Activated CD4-positive, alpha-beta T cell treated with anti-CD3 and anti-CD28 coated beads, Interleukin-2, amount 50 U/mL, for 16 hours (primary cell): ENCODE data around the gene PIGX.

Source experiments
- DNase-seq: peaks from one replicate; pipeline ENCODE4 v3.0.0-alpha.2; 2020

PIGX gene

DNA sequence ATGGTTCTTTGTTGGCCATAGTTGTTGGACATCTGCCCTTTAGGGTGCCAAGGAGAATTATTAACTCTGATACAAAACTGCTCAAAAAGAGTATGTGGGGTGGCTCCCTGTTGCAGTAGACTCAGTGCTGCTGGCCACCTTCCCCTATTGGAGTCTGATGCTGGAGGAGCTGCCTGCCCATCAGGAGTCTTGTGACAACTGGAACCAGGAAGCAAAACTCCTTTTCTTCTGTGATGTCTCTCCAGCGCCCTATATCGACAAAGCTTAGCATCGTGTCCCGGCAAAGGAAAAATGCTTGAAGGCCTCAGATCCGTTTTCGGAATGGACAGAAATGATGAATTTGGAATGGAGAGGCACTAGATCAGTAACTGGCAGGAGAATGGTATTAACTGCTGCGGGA is 51.0 kb downstream of the PIGX start:
- DNase-seq = no peak

DNA sequence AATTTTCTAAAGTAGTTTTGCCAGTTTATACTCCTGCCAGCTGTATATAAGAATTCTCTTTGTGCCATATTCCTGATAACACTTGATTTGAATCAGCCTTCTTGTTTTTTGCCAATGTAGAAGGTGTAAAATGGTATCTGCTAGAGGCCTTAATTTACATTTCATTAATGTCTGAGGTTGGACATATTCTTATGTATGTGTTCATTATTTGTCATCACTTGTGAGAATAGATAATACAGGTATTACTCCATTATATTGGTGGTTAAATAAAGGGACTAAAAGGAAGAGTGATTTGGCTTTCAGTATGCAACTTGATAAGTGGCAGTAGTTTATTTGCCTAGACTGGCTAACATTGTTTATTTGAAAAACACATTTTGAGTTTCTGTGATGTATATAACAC is 53.3 kb downstream of the PIGX start:
- no peak for DNase-seq

DNA sequence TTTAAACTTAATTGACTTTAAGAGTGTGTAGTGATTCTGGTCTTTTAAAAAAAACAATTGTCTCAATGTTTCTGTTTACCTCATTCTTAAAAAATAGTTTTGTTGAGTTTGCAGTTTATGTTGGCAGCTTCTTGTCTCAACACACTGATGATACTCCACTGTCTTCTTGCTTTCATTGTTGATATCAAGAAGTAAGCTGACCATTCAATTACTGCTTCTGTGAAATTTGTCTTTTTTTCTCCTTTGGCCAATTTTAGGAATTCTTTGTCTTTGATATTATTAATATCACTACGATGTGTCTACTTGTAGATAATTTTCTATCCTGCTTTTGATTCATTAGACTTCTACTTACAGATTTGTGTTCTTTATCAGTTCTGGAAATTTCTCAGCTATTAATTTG is 58.9 kb downstream of the PIGX start:
- DNase-seq = no peak

DNA sequence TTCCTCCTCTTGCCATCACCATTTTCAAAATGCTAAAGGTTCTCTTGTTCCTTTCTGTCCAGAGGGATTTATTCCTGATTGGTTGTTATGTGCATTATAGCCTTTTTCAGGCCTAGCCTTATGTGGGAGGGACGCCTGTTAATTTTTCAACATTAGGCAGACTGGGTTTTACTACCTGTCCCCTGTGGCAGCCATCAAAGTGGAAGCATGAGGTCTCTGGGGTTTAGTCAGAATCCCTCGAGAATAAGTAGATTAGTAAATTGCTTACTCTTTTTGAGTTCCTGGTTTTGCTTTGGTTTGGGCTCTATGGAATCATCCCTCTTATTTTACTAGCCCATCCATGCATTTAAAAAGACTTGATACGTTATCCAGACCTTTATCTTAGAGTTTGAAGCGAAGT is 59.9 kb downstream of the PIGX start:
- DNase-seq = no peak

DNA sequence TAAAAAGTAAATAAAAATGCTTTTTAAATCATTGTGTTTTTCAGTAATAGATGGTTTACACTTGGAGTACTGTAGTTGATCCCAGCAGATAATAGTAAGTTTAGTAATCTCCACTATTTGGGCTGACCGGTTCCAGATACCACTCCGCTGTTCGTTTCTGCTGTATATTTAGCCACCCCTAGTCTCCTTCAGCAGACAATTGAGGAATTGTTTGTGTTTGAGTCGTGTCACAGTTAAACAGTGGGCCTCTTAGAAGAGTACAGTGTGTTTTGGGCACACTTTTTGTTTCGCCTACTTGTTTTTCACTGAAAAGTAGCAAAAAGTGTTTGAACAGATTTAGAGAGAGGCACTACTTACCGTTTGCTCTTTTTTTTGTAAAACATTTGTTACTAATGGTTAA is 60.7 kb downstream of the PIGX start:
- DNase-seq = no peak

DNA sequence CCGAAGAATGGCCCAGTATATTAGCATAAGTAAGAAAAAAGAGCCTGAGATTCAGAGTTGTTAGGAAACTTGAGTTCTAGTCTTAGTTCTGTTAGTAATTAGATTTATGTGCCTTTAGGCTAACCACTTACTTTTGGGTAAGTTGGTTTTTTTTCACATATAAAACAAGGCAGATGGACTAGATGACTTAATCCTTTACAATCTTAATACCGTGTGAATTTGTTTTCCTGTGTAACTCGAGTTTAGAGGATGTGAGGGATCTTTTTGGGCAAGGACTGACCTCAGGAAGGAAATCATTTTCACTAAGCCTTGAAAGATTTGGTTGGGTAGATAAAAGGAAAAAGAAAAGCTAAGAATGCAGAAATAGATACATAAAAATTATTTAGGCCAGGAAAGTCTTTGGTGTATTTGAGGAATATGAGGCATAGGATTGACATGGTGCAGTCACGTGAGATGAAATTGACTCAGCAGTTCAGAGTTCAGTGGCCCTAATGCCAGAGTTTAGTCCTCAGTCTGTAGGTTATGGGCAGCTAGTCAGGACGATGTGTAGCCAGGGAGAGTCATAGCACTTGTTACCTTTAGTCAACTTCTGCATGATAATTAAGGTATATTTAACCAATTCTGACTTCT is 62.1 kb downstream of the PIGX start:
- DNase-seq = peak; percentile 31

DNA sequence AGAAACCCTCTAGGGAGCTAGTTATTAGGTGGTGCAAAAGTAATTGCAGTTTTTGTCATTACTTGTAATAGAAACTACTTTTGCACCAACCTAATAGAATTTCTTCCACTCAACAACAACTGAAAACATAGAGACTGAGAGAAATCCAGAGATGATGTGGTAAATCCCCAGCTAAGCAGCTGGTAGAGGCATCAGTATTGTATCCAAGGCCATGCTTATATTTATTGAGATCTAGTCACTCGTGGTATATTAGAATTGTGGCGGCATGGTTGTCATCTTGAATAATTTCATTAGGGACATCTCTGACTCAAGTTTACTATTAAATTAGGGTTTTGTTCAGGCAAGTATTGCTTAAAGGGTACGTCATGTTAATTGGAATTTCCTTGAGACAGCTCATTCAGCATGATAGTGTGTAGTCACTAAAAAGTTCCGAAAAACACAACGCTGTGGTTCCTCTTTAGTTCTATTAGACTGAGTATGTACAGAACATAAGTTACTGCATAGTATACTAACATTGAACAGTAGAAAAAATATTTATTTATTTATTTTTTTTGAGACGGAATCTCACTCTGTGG is 62.8 kb downstream of the PIGX start:
- no peak for DNase-seq

- DNase-seq = no peak
These were observed 63.8 kb downstream of the PIGX start for GRCh38 chr3:196775938-196776337.

DNA sequence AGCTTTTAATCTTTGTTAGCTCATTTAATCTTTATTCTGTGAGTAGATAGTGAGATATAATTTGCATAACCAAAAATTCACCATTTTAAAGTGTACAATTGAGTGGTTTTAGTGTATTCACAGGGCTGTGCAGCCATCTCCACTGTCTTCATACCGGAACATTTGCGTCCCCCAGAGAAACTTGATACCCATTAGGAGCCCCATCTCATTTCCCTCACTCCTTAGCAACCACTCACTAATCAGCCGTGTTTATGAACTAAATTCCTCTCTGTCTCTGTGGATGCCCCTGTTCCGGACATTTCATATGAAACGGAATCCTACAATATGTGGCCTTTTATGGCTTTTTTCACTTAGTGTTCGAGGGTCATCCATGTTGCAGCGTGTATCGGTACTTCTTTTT is 65.7 kb downstream of the PIGX start:
- DNase-seq = no peak

GRCh38 chr3:196778755-196779154 is 66.6 kb downstream of the PIGX start:
- no peak for DNase-seq

DNA sequence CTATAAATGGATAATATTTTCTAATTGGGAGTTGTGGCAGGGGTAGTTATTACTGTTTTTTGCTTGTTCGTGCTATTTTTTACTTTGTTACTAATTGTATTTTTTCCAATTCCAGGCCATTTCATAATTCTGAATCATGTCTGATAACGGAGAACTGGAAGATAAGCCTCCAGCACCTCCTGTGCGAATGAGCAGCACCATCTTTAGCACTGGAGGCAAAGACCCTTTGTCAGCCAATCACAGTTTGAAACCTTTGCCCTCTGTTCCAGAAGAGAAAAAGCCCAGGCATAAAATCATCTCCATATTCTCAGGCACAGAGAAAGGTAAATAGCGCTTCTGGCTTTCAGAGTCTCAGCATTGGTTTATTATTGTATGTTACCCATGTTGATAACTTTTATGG is 70.3 kb downstream of the PIGX start:
- no peak for DNase-seq
